ENCODE measurements around the gene CTPS2. TPM values are rescaled to one million over a fixed set of nuclear protein-coding genes. Genes with fewer than 3 reads are reported as not detected.
A peak's percentile ranks its signal among the peaks of the same experiment; 100 is the strongest.

The CTPS2 gene
- total RNA-seq, 1 donor from 2014 or later, result 11.4 TPM

GRCh38 chrX:16665089-16665488, 47.4 kb downstream of the CTPS2 start:
- no peak for FAIRE-seq
- H3K79me2 ChIP-seq (ENCODE audit: insufficient read depth, low read length), result no peaks in the 10 kb centered on the region
- H3K27me3 Mint-ChIP-seq (ENCODE audit: low read depth, unreplicated experiment), result no peaks in the 10 kb centered on the region
- no peak for TF ChIP-seq CTCF (IDR thresholded peaks at IDR 0.05; ENCODE audit: insufficient read depth, low read depth, low read length)
- TF ChIP-seq EZH2 (IDR thresholded peaks at IDR 0.05; ENCODE audit: insufficient read depth, low read length), result no peak
- no peaks in the 10 kb centered on the region for H3K9me3 Mint-ChIP-seq (ENCODE audit: unreplicated experiment)
- no peak overlapping the region for H2AFZ ChIP-seq (ENCODE audit: low read depth, low read length)
- no peaks in the 10 kb centered on the region for H3K9me3 ChIP-seq (ENCODE audit: insufficient read depth, low read depth, low read length)
- H4K20me1 ChIP-seq (ENCODE audit: insufficient read depth, low read length), result no peaks in the 10 kb centered on the region
- H3K4me2 ChIP-seq (ENCODE audit: low read length), result no peak overlapping the region
- no peak overlapping the region for H3K4me3 ChIP-seq (ENCODE audit: insufficient read depth, low read depth, low read length)
- H3K4me3 Mint-ChIP-seq (ENCODE audit: unreplicated experiment), result no peak overlapping the region
- peaks cover 3% of the 10 kb centered on the region for H3K36me3 Mint-ChIP-seq (ENCODE audit: low read depth, unreplicated experiment)
- H3K4me1 Mint-ChIP-seq (ENCODE audit: low read depth, unreplicated experiment), result peaks cover 16% of the 10 kb centered on the region
- H3K9ac ChIP-seq (ENCODE audit: low read length), result no peak overlapping the region
- peak; percentile 53 for DNase-seq (ENCODE audit: low read depth)
- H3K36me3 ChIP-seq (ENCODE audit: insufficient read depth, low read length), result no peaks in the 10 kb centered on the region
- no peaks in the 10 kb centered on the region for H3K27me3 ChIP-seq (ENCODE audit: insufficient read depth, low read length)
- H3K27ac Mint-ChIP-seq (ENCODE audit: unreplicated experiment), result peak overlapping the region; percentile 28
- H3K4me1 ChIP-seq (ENCODE audit: insufficient read depth, low read length), result peaks cover 16% of the 10 kb centered on the region
- H3K27ac ChIP-seq (ENCODE audit: low read depth, low read length), result peak overlapping the region; percentile 89

- Mint-ChIP-seq H3K4me1 (ENCODE audit: low read depth, unreplicated experiment) (peaks cover 16% of the 10 kb centered on the region), H3K4me3 (ENCODE audit: unreplicated experiment) (no peak overlapping the region), H3K27ac (ENCODE audit: unreplicated experiment) (no peak overlapping the region), H3K36me3 (ENCODE audit: low read depth, unreplicated experiment) (peaks cover 3% of the 10 kb centered on the region), H3K9me3 (ENCODE audit: unreplicated experiment) (no peaks in the 10 kb centered on the region), H3K27me3 (ENCODE audit: low read depth, unreplicated experiment) (no peaks in the 10 kb centered on the region)
- Histone ChIP-seq H3K9me3 (ENCODE audit: insufficient read depth, low read depth, low read length) (no peaks in the 10 kb centered on the region), H3K27ac (ENCODE audit: low read depth, low read length) (peak overlapping the region; percentile 89), H3K4me2 (ENCODE audit: low read length) (no peak overlapping the region), H3K79me2 (ENCODE audit: insufficient read depth, low read length) (no peaks in the 10 kb centered on the region), H4K20me1 (ENCODE audit: insufficient read depth, low read length) (no peaks in the 10 kb centered on the region), H3K4me1 (ENCODE audit: insufficient read depth, low read length) (peaks cover 16% of the 10 kb centered on the region), H3K36me3 (ENCODE audit: insufficient read depth, low read length) (no peaks in the 10 kb centered on the region), H3K4me3 (ENCODE audit: insufficient read depth, low read depth, low read length) (no peak overlapping the region), H2AFZ (ENCODE audit: low read depth, low read length) (no peak overlapping the region), H3K27me3 (ENCODE audit: insufficient read depth, low read length) (no peaks in the 10 kb centered on the region), H3K9ac (ENCODE audit: low read length) (peak overlapping the region; percentile 47)
- TF ChIP-seq CTCF (IDR thresholded peaks at IDR 0.05; ENCODE audit: insufficient read depth, low read depth, low read length) (no peak), EZH2 (IDR thresholded peaks at IDR 0.05; ENCODE audit: insufficient read depth, low read length) (no peak)
- no peak for DNase-seq (ENCODE audit: low read depth)
- FAIRE-seq, result no peak
Measured at GRCh38 chrX:16664626-16665025, 47.8 kb downstream of the CTPS2 start.

- H4K20me1 ChIP-seq (ENCODE audit: insufficient read depth, low read length), result no peaks in the 10 kb centered on the region
- peak overlapping the region; percentile 89 for H3K27ac ChIP-seq (ENCODE audit: low read depth, low read length)
- Mint-ChIP-seq H3K27ac (ENCODE audit: unreplicated experiment) (no peak overlapping the region), H3K27me3 (ENCODE audit: low read depth, unreplicated experiment) (no peaks in the 10 kb centered on the region), H3K4me1 (ENCODE audit: low read depth, unreplicated experiment) (peaks cover 20% of the 10 kb centered on the region), H3K4me3 (ENCODE audit: unreplicated experiment) (no peak overlapping the region), H3K36me3 (ENCODE audit: low read depth, unreplicated experiment) (peaks cover 3% of the 10 kb centered on the region), H3K9me3 (ENCODE audit: unreplicated experiment) (no peaks in the 10 kb centered on the region)
- FAIRE-seq (no peak), DNase-seq (ENCODE audit: low read depth) (peak; percentile 19)
- peaks cover 18% of the 10 kb centered on the region for H3K4me1 ChIP-seq (ENCODE audit: insufficient read depth, low read length)
- H3K27me3 ChIP-seq (ENCODE audit: insufficient read depth, low read length), result no peaks in the 10 kb centered on the region
- no peak overlapping the region for H2AFZ ChIP-seq (ENCODE audit: low read depth, low read length)
- H3K36me3 ChIP-seq (ENCODE audit: insufficient read depth, low read length), result no peaks in the 10 kb centered on the region
- H3K4me3 ChIP-seq (ENCODE audit: insufficient read depth, low read depth, low read length), result no peak overlapping the region
- no peaks in the 10 kb centered on the region for H3K79me2 ChIP-seq (ENCODE audit: insufficient read depth, low read length)
- peak overlapping the region; percentile 47 for H3K9ac ChIP-seq (ENCODE audit: low read length)
- TF ChIP-seq CTCF (IDR thresholded peaks at IDR 0.05; ENCODE audit: insufficient read depth, low read depth, low read length) (no peak), EZH2 (IDR thresholded peaks at IDR 0.05; ENCODE audit: insufficient read depth, low read length) (no peak)
- H3K9me3 ChIP-seq (ENCODE audit: insufficient read depth, low read depth, low read length), result no peaks in the 10 kb centered on the region
- H3K4me2 ChIP-seq (ENCODE audit: low read length), result no peak overlapping the region
Measured at GRCh38 chrX:16664074-16664473, 48.4 kb downstream of the CTPS2 start.
